HepG2 (cell line): ENCODE results near the gene RNPEPL1. TPM values are rescaled to one million over a fixed set of nuclear protein-coding genes. Genes with fewer than 3 reads are reported as not detected.

Source experiments
- DNMT3B ChIP-seq: conservative IDR thresholded peaks from 2 replicates; pipeline ENCODE4 v1.6.1; 2016; ENCODE audit warnings: missing biosample characterization, control low read depth
- HES4 ChIP-seq: sonication (generic); formaldehyde crosslinking; IDR thresholded peaks from 2 replicates; pipeline ENCODE4 v1.9.0; 2021; ENCODE audit warnings: mild to moderate bottlenecking, missing genetic modification reagents, borderline replicate concordance
- IKZF4 ChIP-seq: sonication (generic); formaldehyde crosslinking; IDR thresholded peaks from 2 replicates; pipeline ENCODE4 v1.5.1; 2020; ENCODE audit warnings: borderline replicate concordance, mild to moderate bottlenecking, low read depth, missing genetic modification reagents; ENCODE audit errors: not compliant biosample characterization
- TBP ChIP-seq: sonication (generic); formaldehyde crosslinking; IDR thresholded peaks from 2 replicates; pipeline ENCODE4 v1.5.0; 2020; ENCODE audit warnings: missing genetic modification reagents
- TGIF2 ChIP-seq: IDR thresholded peaks from 2 replicates; pipeline ENCODE4 v1.6.1; 2016; ENCODE audit warnings: control low read depth, missing compliant biosample characterization
- ZNF280D ChIP-seq: sonication (generic); formaldehyde crosslinking; IDR thresholded peaks from 2 replicates; pipeline ENCODE4 v1.5.1; 2020; ENCODE audit warnings: mild to moderate bottlenecking, missing genetic modification reagents
- ZNF296 ChIP-seq: sonication (generic); formaldehyde crosslinking; conservative IDR thresholded peaks from 2 replicates; pipeline ENCODE4 v1.5.0; 2020; ENCODE audit warnings: mild to moderate bottlenecking, missing genetic modification reagents
- ZNF546 ChIP-seq: sonication (generic); formaldehyde crosslinking; conservative IDR thresholded peaks from 2 replicates; pipeline ENCODE4 v1.8.1; 2023; ENCODE audit warnings: mild to moderate bottlenecking, missing genetic modification reagents
- ZNF841 ChIP-seq: sonication (generic); formaldehyde crosslinking; IDR thresholded peaks from 2 replicates; pipeline ENCODE4 v1.8.1; 2023; ENCODE audit warnings: missing genetic modification reagents, borderline replicate concordance
- polyA plus RNA-seq, 8 experiments: library from polyadenylated mRNA; depleted of rRNA in 3 of 8; stranded (reverse) in 7 of 8; unstranded in 1 of 8; fragments of >200 nt; fragmentation: Illumina TruSeq in 4 of 8; extraction: Trizol in 4 of 8; gene quantifications; 2 replicates each; pipeline versions ENCODE4 v1.2.1 to v1.2.3, GENCODE V29; 2011 to 2016; ENCODE audit warnings: low read depth in 4 of 8, missing spikeins in 1 of 8, mixed read lengths in 1 of 8; ENCODE audit not compliant: insufficient read depth in 1 of 8
- total RNA-seq, 5 experiments: library from RNA; depleted of rRNA; stranded (reverse); fragments of >200 nt; fragmentation: Illumina TruSeq; extraction: Trizol; gene quantifications; 2 replicates each; pipeline ENCODE4 v1.2.3, GENCODE V29; 2016; ENCODE audit warnings: low read depth in 1 of 5
- TF ChIP-seq, protein P1 (sequence below): sonication (generic); formaldehyde crosslinking; IDR thresholded peaks from one replicate; pipeline ENCODE4 v1.5.1; 2020; ENCODE audit warnings: mild to moderate bottlenecking, missing genetic modification reagents; ENCODE audit errors: not compliant biosample characterization
- TF ChIP-seq, protein P2 (sequence below): sonication (generic); formaldehyde crosslinking; IDR thresholded peaks from 2 replicates; pipeline ENCODE4 v1.8.1; 2023; ENCODE audit warnings: mild to moderate bottlenecking, missing genetic modification reagents, borderline replicate concordance

The RNPEPL1 gene
- total and polyA plus RNA-seq, 2 of the 13 experiments (the other 11 are each of a cell fraction or from before 2014, with no cell fraction given), result 13.0 to 18.0 TPM

- TF ChIP-seq, protein P1, sequence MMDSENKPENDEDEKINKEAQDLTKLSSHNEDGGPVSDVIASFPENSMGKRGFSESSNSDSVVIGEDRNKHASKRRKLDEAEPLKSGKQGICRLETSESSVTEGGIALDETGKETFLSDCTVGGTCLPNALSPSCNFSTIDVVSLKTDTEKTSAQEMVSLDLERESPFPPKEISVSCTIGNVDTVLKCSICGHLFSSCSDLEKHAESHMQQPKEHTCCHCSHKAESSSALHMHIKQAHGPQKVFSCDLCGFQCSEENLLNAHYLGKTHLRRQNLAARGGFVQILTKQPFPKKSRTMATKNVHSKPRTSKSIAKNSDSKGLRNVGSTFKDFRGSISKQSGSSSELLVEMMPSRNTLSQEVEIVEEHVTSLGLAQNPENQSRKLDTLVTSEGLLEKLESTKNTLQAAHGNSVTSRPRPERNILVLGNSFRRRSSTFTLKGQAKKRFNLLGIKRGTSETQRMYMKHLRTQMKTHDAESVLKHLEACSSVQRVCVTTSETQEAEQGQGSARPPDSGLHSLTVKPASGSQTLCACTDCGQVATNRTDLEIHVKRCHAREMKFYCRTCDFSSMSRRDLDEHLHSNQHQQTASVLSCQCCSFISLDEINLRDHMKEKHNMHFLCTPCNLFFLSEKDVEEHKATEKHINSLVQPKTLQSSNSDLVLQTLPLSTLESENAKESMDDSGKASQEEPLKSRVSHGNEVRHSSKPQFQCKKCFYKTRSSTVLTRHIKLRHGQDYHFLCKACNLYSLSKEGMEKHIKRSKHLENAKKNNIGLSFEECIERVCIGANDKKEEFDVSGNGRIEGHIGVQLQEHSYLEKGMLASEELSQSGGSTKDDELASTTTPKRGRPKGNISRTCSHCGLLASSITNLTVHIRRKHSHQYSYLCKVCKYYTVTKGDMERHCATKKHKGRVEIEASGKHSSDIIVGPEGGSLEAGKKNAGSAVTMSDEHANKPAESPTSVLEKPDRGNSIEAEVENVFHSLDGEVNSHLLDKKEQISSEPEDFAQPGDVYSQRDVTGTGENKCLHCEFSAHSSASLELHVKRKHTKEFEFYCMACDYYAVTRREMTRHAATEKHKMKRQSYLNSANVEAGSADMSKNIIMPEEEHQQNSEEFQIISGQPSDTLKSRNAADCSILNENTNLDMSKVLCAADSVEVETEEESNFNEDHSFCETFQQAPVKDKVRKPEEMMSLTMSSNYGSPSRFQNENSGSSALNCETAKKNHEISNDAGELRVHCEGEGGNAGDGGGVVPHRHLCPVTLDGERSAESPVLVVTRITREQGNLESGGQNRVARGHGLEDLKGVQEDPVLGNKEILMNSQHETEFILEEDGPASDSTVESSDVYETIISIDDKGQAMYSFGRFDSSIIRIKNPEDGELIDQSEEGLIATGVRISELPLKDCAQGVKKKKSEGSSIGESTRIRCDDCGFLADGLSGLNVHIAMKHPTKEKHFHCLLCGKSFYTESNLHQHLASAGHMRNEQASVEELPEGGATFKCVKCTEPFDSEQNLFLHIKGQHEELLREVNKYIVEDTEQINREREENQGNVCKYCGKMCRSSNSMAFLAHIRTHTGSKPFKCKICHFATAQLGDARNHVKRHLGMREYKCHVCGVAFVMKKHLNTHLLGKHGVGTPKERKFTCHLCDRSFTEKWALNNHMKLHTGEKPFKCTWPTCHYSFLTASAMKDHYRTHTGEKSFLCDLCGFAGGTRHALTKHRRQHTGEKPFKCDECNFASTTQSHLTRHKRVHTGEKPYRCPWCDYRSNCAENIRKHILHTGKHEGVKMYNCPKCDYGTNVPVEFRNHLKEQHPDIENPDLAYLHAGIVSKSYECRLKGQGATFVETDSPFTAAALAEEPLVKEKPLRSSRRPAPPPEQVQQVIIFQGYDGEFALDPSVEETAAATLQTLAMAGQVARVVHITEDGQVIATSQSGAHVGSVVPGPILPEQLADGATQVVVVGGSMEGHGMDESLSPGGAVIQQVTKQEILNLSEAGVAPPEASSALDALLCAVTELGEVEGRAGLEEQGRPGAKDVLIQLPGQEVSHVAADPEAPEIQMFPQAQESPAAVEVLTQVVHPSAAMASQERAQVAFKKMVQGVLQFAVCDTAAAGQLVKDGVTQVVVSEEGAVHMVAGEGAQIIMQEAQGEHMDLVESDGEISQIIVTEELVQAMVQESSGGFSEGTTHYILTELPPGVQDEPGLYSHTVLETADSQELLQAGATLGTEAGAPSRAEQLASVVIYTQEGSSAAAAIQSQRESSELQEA (CRISPR knock-in tag), result no peak
- TF ChIP-seq IKZF4 (CRISPR knock-in tag) (no peak), TBP (CRISPR knock-in tag) (no peak), HES4 (CRISPR knock-in tag) (peak; percentile 44; the same call in 1 of the 2 replicates), ZNF296 (CRISPR knock-in tag) (no peak), ZNF280D (CRISPR knock-in tag) (no peak; the same call in none of the 2 replicates), ZNF546 (no peak), TGIF2 (CRISPR knock-in tag) (peak; percentile 74; the same call in 1 of the 2 replicates), ZNF841 (CRISPR knock-in tag) (no peak), DNMT3B (no peak)
- TF ChIP-seq, protein P2, sequence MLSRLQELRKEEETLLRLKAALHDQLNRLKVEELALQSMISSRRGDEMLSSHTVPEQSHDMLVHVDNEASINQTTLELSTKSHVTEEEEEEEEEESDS (CRISPR knock-in tag), result no peak
Measured at GRCh38 chr2:240566203-240567136, 1.8 kb upstream of the RNPEPL1 start (continued).
